GM12864 (cell line): ENCODE results near the gene NTN4.

ENCODE experiments used
- DNase-seq: peaks from one replicate; pipeline ENCODE4 v3.0.0-alpha.2; 2011; ENCODE audit warnings: low read depth
- H3K4me3 ChIP-seq: 2 replicates; pipeline ENCODE4 v1.5.1; 2011; ENCODE audit warnings: mild to moderate bottlenecking, low read depth, low read length, control low read depth
- CTCF ChIP-seq: IDR thresholded peaks from 2 replicates; pipeline ENCODE4 v1.5.1; 2011; ENCODE audit warnings: low read depth, mild to moderate bottlenecking, moderate library complexity, low read length, control low read depth, inconsistent platforms; ENCODE audit errors: missing control alignments

The NTN4 gene

GRCh38 chr12:95646781-95647190 is 143.8 kb downstream of the NTN4 start:
- no peak overlapping the region for H3K4me3 ChIP-seq

GRCh38 chr12:95643256-95643655 is 147.3 kb downstream of the NTN4 start:
- no peak overlapping the region for H3K4me3 ChIP-seq
- no peak for DNase-seq
- no peak for TF ChIP-seq CTCF

More at GRCh38 chr12:95646781-95647190, 143.8 kb downstream of the NTN4 start:
- TF ChIP-seq CTCF = no peak
- DNase-seq = no peak

DNA sequence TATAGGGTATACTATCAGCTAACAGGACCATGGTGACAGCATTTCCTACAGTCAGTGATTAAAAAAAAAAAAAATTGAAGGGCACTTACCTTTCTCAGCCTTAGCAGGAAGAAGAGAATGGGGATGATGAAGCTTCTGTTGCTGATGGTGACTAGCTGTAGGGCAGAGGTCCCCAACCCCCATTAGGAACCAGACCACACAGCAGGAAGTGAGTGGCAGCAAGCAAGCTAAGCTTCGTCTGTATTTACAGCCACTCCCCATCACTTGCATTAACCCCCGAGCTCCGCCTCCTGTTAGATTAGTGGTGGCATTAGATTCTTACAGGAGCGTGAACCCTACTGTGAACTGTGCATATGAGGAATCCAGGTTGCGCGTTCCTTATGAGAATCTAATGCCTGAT is 148.0 kb downstream of the NTN4 start:
- TF ChIP-seq CTCF = no peak
- H3K4me3 ChIP-seq = no peak overlapping the region
- no peak for DNase-seq

DNA sequence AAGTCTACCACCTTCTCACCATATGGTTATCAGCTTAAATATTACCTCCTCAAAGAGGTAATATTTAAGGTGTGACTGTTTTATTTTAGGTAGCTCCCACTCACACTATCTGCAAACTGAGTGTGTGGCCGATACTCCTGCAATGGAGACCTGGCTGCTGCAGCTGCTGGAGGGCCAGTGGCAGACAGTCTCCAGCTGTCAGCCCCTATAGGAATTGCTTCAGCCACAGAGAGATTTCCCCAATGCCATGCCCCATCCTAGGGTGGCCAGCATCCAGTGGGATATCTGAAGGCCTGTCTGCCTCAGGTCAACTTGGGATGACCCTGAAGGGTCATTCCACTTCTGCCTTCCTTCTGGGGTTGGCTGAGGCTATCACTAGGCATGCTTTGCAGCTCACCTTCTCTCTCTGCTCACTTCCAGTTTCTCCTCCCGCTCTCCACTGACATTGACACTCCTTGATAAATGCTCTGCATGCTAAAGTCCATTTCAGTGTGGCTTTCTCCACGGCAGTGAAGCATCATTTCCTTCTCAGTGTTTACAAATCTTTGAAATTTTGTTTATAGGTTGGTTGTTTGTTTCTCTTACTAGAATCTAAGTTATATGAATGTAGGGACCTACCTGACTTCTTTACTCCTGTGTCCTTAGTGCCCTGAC is 149.1 kb downstream of the NTN4 start:
- no peak for TF ChIP-seq CTCF
- DNase-seq = no peak
- no peak overlapping the region for H3K4me3 ChIP-seq

GRCh38 chr12:95640516-95640915 is 150.0 kb downstream of the NTN4 start:
- no peak for DNase-seq
- no peak for TF ChIP-seq CTCF
- no peak overlapping the region for H3K4me3 ChIP-seq

DNA sequence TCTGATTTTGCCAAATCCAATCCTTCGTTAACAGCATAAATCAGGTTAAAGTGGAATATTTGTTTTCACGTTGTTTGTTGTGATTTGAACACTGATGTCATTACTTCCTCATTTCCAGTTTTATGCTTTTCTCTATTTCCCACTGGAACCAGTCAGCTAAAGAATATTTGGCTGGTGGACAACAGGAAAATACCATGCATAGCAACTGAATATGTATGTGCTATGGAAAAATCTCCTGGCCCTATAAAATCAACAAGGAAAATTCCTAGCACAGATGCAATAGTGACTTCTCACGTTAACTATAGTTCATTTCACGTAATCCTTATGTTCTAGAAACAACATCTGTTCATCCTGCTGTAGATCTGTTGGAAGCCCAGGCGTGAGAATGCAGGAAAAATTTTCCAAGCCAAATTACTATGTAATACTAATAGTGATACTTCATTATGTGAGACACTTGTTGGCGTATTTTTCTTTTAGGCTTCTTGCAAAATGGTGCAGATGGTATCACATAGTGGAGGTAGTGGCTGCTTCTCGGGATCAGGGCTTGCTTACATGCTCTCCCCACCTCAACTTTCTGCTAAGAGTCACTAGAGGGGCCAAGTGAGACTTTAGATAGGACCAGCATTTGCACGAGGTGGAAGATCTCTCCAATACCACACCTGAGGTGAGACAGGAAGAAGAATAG is 153.0 kb downstream of the NTN4 start:
- DNase-seq = no peak
- no peak overlapping the region for H3K4me3 ChIP-seq
- no peak for TF ChIP-seq CTCF

- H3K4me3 ChIP-seq = no peak overlapping the region
- DNase-seq = no peak
- TF ChIP-seq CTCF = no peak
Measured at GRCh38 chr12:95637010-95637409, 153.6 kb downstream of the NTN4 start.
